Kidney epithelial cell (primary cell): ENCODE results near the gene MSANTD4. TPM values are rescaled to one million over a fixed set of nuclear protein-coding genes. Genes with fewer than 3 reads are reported as not detected.
"Not testable (repeated sequence)": the region's sequence is repeated elsewhere in the genome, so short reads cannot be mapped to it uniquely, and the experiment has no call there.

Experiments
- DNase-seq: peaks from one replicate; pipeline ENCODE4 v3.0.0-alpha.2; 2010; ENCODE audit warnings: low read depth
- H3K27me3 ChIP-seq: 2 replicates; pipeline ENCODE4 v1.6.0; 2011; ENCODE audit warnings: low read length; ENCODE audit not compliant: control insufficient read depth, insufficient read depth
- H3K36me3 ChIP-seq: 2 replicates; pipeline ENCODE4 v1.5.1; 2011; ENCODE audit warnings: low read length; ENCODE audit not compliant: control insufficient read depth, insufficient read depth
- H3K4me3 ChIP-seq: 2 replicates; pipeline ENCODE4 v1.5.1; 2011; ENCODE audit warnings: low read depth, mild to moderate bottlenecking, control low read depth, low read length
- total RNA-seq: library from RNA; depleted of rRNA; stranded (reverse); fragments of >200 nt; gene quantifications from 2 replicates; pipeline ENCODE4 v1.2.3, GENCODE V29; 2015
- TF ChIP-seq, protein P1 (sequence below): IDR thresholded peaks from 2 replicates; pipeline ENCODE4 v1.5.1; 2011; ENCODE audit warnings: mild to moderate bottlenecking, moderate library complexity, low read length, control low read depth, inconsistent platforms; ENCODE audit not compliant: insufficient read depth, poor library complexity, severe bottlenecking

The MSANTD4 gene
- total RNA-seq, 1 donor from 2014 or later, result 33.8 TPM

DNA sequence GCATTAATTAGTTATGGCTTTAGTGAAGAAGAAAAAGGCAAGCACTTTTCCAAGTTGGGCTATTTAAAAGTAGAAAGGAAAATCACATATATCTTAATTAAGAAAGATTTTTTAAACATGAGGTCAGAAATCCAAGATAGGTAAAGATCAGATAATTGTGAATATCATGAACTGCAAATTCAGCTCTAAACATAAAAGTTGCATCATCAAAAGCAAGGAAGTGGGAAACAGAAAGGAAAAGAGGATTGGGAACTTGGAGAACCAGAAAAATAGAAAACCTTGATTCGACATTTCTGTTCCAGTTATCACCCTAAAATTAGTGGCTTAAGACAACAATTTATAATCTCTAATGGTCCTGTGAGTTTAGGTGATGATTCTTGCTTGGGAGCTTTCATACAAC, 37.6 kb upstream of the MSANTD4 start:
- TF ChIP-seq, protein P1, sequence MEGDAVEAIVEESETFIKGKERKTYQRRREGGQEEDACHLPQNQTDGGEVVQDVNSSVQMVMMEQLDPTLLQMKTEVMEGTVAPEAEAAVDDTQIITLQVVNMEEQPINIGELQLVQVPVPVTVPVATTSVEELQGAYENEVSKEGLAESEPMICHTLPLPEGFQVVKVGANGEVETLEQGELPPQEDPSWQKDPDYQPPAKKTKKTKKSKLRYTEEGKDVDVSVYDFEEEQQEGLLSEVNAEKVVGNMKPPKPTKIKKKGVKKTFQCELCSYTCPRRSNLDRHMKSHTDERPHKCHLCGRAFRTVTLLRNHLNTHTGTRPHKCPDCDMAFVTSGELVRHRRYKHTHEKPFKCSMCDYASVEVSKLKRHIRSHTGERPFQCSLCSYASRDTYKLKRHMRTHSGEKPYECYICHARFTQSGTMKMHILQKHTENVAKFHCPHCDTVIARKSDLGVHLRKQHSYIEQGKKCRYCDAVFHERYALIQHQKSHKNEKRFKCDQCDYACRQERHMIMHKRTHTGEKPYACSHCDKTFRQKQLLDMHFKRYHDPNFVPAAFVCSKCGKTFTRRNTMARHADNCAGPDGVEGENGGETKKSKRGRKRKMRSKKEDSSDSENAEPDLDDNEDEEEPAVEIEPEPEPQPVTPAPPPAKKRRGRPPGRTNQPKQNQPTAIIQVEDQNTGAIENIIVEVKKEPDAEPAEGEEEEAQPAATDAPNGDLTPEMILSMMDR, result no peak
- Histone ChIP-seq H3K36me3 (no peaks in the 10 kb centered on the region), H3K4me3 (no peak overlapping the region), H3K27me3 (no peaks in the 10 kb centered on the region)
- no peak for DNase-seq

DNA sequence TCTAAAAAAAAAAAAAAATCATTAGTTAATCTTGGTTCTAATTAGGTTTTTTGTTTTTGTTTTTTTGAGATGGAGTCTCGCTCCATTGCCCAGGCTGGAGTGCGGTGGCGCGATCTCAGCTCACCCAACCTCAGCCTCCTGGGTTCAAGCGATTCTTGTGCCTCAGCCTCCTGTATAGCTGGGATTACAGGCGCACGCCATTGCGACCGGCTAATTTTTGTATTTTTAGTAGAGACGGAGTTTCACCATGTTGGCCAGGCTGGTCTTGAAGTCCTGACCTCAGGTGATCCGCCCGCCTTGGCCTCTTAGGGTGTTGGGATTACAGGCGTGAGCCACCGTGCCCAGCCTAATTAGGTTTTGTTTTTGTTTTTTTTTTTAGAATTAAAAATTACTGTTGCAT, 36.3 kb upstream of the MSANTD4 start:
- not testable (repeated sequence) for H3K4me3 ChIP-seq, DNase-seq, H3K27me3 ChIP-seq, H3K36me3 ChIP-seq

DNA sequence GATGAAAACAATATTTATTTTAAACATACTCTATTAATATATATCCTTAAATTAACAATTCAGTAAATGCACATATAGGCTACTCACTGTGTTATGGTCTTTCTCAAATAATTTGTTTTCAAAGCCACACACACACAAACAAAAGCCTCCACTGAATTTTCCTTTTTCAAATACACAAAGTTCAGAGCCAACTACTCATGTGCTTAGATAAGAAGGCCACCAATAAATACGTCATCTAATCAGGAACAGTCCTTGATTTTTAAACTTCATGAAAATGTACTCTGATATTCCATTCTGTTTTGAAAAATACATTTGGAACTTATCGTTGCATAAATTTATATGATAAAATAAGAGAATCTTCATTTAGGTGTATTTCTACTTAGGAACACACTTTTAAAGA, 29.1 kb upstream of the MSANTD4 start:
- DNase-seq, result no peak
- TF ChIP-seq, protein P1, result no peak
- Histone ChIP-seq H3K4me3 (no peak overlapping the region), H3K27me3 (no peaks in the 10 kb centered on the region), H3K36me3 (no peaks in the 10 kb centered on the region)

DNA sequence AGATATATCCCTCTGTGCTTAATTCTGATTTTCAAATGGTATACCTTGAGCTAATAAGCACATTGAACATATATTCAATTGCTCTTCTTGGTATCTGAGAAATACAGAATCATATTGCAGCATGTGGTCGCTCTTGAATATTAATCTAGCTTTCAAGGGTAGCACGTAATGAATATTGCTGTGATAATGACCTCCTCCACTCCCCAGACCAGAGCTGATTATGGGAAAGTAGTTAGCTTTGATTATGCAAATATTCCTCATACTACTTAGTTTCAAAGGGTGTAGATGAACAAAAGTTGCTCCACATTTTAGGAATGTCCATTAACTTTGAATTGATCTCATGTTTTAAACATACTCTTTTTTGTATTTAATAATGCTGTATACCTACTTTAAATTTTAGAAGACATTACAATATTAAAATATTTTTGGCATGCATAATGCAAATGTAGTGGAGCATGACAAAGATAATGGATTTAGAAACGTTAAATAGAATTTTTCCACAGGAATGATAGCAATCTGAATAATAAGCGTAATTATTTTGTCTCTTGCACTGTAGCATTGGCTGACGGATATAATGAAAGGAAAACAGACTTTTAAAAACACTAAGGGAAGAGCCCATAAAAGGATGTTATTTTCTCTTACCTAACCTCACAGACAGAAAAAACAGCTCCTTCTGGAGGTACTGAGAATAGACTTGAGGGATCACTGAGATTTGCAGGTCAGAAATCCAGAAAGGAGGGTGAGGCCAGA, 27.9 kb upstream of the MSANTD4 start:
- no peaks in the 10 kb centered on the region for H3K36me3 ChIP-seq
- DNase-seq, result no peak
- TF ChIP-seq, protein P1, result no peak
- H3K4me3 ChIP-seq, result no peak overlapping the region
- H3K27me3 ChIP-seq, result no peaks in the 10 kb centered on the region

DNA sequence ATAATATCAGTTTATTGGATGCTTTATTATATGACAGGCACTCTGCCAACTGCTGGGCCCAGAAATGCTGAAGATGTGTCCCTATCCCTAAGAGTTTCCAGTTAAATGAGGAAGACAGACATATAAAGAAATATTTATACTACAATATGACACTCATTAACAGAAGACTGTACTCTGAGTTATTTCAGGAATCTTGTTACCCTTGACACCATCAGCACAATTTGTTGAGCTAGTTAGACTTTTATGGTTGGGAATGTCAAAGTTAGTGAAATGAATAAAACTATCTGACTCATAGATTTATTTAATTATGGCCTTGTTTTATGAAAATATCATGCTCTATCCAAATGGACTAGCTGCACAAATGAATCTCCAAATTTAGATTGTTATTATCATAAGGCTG, 25.6 kb upstream of the MSANTD4 start:
- TF ChIP-seq, protein P1, result no peak
- Histone ChIP-seq H3K4me3 (no peak overlapping the region), H3K36me3 (no peaks in the 10 kb centered on the region), H3K27me3 (no peaks in the 10 kb centered on the region)
- DNase-seq, result no peak

DNA sequence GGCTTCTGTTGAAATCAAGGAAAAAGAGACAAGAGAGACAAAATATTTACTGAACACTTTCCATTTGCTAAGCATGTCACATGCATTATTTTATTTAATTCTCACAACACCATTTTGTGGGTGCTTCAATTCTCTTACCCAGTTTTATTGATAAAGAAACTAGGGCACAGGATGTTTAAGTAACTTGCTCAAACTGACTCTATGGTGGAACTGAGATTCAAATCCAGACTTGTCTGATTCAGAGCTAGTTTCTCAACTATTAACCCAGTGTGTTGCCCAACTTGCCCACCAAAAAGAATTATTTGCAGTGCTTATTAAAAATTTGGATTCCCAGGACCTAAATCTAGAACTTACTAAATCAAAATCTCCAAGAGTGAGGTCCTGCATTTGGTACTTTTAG, 21.5 kb upstream of the MSANTD4 start:
- H3K27me3 ChIP-seq, result no peaks in the 10 kb centered on the region
- no peak overlapping the region for H3K4me3 ChIP-seq
- H3K36me3 ChIP-seq, result no peaks in the 10 kb centered on the region
- TF ChIP-seq, protein P1, result no peak
- DNase-seq, result no peak
